Neutrophil (primary cell): ENCODE measurements around the gene MYBPC2.

Experiments used
- H3K27ac ChIP-seq: fragments of 200-600 bp; sonication (generic); 2 replicates; pipeline ENCODE4 v1.5.1; 2016; ENCODE audit warnings: mild to moderate bottlenecking, moderate library complexity
- H3K27me3 ChIP-seq: fragments of 200-600 bp; sonication (generic); 2 replicates; pipeline ENCODE4 v1.6.0; 2016; ENCODE audit warnings: mild to moderate bottlenecking
- H3K36me3 ChIP-seq: fragments of 200-600 bp; sonication (generic); 2 replicates; pipeline ENCODE4 v1.5.1; 2017
- H3K4me1 ChIP-seq, 2 experiments: fragments of 200-600 bp in 1 of 2; sonication (generic) in 1 of 2; 1 replicate in 1 of 2; 2 replicates in 1 of 2; pipeline versions ENCODE4 v1.5.1 to v1.6.1; 2013 to 2016; ENCODE audit warnings: low read depth in 1 of 2, low read length in 1 of 2, mild to moderate bottlenecking in 1 of 2, moderate library complexity in 1 of 2; ENCODE audit not compliant: control insufficient read depth in 1 of 2, insufficient read depth in 1 of 2
- H3K4me3 ChIP-seq, 2 experiments: fragments of 200-600 bp in 1 of 2; sonication (generic) in 1 of 2; 1 replicate in 1 of 2; 2 replicates in 1 of 2; pipeline ENCODE4 v1.5.1; 2013 to 2016; ENCODE audit warnings: low read depth in 1 of 2, low read length in 1 of 2, mild to moderate bottlenecking in 1 of 2, moderate library complexity in 1 of 2
- H3K9me3 ChIP-seq: fragments of 200-600 bp; sonication (generic); 2 replicates; pipeline ENCODE4 v1.5.1; 2016
- TF ChIP-seq, protein P1 (sequence below): fragments of 200-600 bp; sonication (generic); IDR thresholded peaks from 2 replicates; pipeline ENCODE4 v1.5.1; 2016; ENCODE audit warnings: antibody characterized with exemption

The MYBPC2 gene

DNA sequence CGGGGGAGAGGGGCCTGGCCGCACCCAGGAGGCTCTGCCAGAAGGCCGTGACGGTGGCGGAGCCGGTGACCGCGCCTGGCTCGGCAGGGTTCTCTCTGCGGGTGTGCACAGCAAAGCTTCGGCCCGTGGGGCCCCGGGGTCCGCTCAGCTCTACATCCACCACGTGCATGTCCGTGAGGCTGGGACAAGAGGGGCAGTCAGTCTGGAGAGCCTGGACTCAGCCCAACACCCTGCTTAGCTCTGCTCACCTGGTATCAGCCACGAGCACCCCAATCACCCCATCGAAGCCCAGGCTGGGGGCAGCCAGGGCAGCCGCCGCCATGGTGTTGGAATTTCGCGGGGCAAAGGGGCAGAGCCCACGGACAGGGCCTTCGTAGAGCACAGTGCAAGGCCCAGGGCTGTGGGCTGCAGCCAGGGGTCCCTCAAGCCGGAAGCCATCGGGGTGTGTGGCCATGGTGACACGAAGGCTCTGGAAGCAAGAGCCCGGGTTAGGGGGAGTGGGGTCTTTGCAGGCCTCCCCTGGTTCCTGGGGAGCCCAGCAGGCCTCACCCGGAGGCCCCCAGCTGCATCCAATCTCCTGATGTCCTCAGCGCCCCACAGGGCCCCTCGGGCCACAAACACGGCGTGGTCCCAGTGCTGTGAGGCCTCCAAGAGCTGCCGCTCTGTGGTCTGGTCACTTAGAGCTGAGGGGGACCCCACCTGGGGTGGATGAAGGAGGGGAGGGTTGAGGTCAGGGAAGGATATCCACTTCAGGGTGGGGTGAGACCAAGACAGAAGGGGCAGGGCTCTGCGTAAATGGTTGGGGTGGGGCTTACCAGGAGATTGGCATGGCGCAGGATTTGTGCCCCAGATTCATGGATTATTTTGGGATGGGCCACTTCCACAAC lies 79.7 kb downstream of the MYBPC2 start:
- peaks cover 6 to 9% of the 10 kb centered on the region in 2 experiments for H3K4me1 ChIP-seq
- TF ChIP-seq, protein P1, sequence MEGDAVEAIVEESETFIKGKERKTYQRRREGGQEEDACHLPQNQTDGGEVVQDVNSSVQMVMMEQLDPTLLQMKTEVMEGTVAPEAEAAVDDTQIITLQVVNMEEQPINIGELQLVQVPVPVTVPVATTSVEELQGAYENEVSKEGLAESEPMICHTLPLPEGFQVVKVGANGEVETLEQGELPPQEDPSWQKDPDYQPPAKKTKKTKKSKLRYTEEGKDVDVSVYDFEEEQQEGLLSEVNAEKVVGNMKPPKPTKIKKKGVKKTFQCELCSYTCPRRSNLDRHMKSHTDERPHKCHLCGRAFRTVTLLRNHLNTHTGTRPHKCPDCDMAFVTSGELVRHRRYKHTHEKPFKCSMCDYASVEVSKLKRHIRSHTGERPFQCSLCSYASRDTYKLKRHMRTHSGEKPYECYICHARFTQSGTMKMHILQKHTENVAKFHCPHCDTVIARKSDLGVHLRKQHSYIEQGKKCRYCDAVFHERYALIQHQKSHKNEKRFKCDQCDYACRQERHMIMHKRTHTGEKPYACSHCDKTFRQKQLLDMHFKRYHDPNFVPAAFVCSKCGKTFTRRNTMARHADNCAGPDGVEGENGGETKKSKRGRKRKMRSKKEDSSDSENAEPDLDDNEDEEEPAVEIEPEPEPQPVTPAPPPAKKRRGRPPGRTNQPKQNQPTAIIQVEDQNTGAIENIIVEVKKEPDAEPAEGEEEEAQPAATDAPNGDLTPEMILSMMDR, result no peak
- H3K27me3 ChIP-seq, result peaks cover 42% of the 10 kb centered on the region
- H3K36me3 ChIP-seq, result no peaks in the 10 kb centered on the region
- no peaks in the 10 kb centered on the region for H3K9me3 ChIP-seq
- H3K4me3 ChIP-seq, result peak overlapping the region in 1 of 2 experiments; percentile 81
- no peak overlapping the region for H3K27ac ChIP-seq

DNA sequence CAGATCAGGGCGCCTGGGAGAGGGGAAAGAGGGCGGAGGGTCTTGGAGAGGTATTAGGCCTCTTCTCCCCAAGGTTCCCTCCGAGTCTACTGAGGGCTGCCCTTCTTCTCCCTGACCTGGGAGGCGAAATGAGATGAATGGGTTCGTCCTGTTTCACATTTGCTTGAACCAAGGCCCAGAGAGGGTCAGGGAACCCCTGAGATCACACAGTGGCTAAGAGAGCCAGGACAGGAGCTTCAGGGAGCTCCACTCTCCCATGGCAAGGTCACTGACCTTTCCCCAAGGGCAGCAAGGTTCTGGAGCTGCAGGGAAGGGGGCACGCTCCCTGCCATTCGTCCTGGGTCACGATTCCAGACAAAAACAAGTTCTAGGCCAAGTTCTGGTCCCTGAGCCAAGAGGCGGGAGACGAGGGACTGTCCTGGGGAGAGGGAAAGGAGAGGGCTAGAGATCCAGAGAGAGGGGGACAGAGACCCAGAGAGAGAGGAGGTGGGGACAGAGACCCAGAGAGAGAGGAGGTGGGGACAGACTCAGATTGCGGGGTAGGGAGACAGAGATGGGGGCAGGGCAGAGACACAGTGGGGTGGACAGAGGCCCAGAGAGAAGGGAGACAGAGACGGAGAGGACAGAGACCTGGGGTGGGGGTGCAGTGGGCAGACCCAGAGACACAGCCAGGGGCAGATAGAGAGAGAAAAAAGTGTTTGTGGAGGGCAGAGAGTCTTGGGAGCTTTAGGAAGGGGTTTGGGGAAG lies 80.5 kb downstream of the MYBPC2 start:
- Histone ChIP-seq H3K4me3 (no peak overlapping the region), H3K36me3 (no peaks in the 10 kb centered on the region), H3K27me3 (peaks cover 46% of the 10 kb centered on the region), H3K4me1 (peaks cover 6 to 9% of the 10 kb centered on the region in 2 experiments), H3K9me3 (no peaks in the 10 kb centered on the region), H3K27ac (peak overlapping the region; percentile 39)
- TF ChIP-seq, protein P1, result no peak

DNA sequence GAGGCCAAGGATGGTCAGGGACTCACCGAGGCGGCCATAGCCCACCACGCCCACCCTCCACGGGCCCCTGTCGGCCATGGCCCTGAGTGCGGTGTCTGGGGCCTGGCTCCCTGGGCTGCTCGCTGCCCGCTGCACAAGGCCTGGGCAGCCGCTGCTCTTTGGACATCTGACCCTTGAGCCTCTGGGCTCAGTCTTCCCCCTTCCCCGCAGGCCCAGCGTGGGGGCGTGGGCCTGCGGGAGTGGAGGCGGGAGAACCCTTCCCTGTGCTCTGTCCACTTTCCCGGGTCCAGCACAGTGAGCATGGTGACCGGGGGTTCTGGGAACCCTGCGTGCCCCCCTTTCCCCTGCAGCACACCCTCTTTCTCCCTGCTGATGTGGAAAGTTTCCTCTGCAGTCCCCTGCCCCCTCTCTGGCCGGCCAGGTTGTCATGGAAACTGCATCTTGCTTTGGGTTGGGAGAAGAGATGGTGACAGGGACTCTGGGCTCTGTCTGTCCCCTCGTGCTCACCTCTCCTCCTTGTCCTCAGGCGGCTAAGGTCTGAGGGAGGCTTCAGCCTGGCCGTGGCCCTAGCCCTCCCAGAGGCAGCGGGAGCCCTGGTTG lies 81.2 kb downstream of the MYBPC2 start, which contains the start of gene ASPDH:
TSS of gene ASPDH (minus strand) at position 168 of the 600 bp plus-strand sequence. CDS start at position 78, 90 bp downstream.
- peaks cover 46% of the 10 kb centered on the region for H3K27me3 ChIP-seq
- no peaks in the 10 kb centered on the region for H3K36me3 ChIP-seq
- TF ChIP-seq, protein P1, result no peak
- H3K4me3 ChIP-seq, result no peak within 1 kb of the TSS
- peaks cover 6 to 9% of the 10 kb centered on the region in 2 experiments for H3K4me1 ChIP-seq
- no peaks in the 10 kb centered on the region for H3K9me3 ChIP-seq
- H3K27ac ChIP-seq, result peak within 1 kb of the TSS; percentile 39

DNA sequence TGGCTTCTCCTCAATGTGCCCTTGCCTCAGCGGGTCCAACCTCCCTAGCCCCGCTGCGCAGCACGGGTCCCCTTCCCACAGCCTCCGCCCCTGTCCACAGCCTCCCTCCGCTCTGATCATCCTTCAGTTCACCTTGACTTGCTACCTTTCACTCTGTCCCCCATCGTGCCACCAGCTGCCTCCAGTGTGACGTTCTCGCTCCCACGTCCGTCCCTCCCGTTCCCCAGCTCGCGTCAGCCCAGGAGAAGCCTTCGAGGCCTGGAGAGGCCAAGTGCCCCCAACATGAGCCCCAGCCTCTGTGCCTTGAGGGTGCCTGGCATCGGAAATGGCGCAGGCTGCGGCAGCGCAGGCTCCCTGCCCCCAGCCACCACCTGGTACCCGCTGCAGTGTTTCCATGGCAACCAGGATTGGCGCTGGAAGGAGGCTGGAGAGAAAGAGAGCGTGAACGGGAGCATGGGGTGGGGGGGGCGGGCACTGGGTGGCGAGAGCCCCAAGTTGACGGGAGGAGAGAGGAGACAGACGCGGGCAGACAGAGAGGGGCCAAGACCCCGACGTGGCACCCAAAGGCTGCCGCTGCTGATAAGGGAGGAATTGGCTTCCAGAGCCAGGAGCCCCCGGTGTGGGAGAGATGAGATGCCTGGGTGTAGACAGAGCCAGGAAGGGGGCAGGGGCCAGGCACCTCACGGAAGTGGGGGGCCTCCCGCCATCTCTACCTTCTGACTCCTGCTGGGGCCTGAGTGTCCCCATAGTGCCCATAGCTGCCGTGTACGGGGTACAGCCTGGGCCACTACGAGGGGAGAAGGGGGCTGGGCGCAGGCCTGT lies 81.9 kb downstream of the MYBPC2 start:
- no peaks in the 10 kb centered on the region for H3K9me3 ChIP-seq
- no peak overlapping the region for H3K27ac ChIP-seq
- H3K4me3 ChIP-seq, result no peak overlapping the region
- no peaks in the 10 kb centered on the region for H3K36me3 ChIP-seq
- TF ChIP-seq, protein P1, result no peak
- H3K27me3 ChIP-seq, result peaks cover 46% of the 10 kb centered on the region
- H3K4me1 ChIP-seq, result peaks cover 6 to 9% of the 10 kb centered on the region in 2 experiments

DNA sequence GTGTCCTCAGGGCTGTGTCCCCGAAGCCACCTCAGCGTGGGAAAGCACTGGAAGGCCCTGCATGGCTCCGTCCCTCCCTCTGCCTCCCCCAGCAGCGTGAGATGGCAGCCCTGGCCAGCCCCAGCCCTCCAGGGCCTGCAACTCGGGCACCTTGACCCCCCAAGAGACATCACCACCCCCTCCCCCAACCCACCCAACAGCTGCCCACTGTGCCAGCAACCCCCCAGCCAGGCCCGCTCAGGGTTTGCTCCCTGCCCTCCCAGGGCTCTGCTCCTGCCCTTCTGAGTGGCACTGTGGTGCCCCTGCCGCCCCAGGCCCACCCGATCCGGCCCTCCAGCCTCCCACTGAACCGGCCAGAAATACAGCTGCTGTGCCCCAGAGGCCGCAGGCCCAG lies 82.5 kb downstream of the MYBPC2 start:
- H3K4me3 ChIP-seq, result no peak overlapping the region
- H3K27ac ChIP-seq, result no peak overlapping the region
- H3K4me1 ChIP-seq, result peaks cover 6 to 9% of the 10 kb centered on the region in 2 experiments
- no peaks in the 10 kb centered on the region for H3K9me3 ChIP-seq
- H3K27me3 ChIP-seq, result peaks cover 46% of the 10 kb centered on the region
- TF ChIP-seq, protein P1, result no peak
- H3K36me3 ChIP-seq, result no peaks in the 10 kb centered on the region
